NCI-H2227 treated with DMSO at 0.1 percent for 48 hours (cell line): ENCODE results near the gene LMAN2.
"Not testable (repeated sequence)": the region's sequence is repeated elsewhere in the genome, so short reads cannot be mapped to it uniquely, and the experiment has no call there.

Experiments
- DNase-seq: peaks from one replicate; lab custom pipeline; 2025; lab: John Stamatoyannopoulos, UW

The LMAN2 gene

DNA sequence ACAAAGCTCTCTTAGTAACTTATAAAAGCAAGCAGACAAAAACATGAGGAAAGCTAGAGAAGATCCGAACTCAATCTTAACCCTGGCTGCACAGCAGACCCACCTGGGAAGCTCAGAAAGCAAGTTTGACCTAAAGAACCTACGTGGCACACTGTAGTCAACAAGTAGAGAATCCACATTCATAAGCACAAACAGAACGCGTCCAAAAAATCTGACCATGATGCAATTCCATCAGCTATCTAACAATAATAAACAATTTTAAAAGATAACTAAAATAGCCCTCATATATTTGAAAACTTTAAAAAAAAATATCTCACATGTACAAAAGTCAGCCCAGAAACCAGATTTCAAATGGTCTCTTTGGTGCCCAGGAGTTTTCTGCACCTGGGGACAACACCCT lies 4.6 kb downstream of the LMAN2 start:
- DNase-seq = no peak

DNA sequence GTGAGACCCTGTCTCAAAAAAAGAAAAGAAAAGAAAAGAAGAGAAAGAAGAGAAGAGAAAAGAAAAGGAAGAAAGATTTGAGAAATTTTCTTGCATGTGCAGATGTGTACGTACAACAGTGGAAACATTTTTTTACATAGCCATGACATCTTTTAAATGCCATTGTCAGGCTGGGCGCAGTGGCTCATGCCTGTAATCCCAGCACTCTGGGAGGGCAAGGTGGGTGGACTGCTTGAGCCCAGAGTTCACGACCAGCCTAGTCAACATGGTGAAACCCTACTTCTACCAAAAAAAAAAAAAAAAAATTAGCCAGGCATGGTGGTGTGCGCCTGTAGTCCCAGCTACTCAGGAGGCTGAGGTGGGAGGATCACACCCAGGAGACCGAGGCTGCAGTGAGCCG lies 6.6 kb downstream of the LMAN2 start:
- DNase-seq = no peak

DNA sequence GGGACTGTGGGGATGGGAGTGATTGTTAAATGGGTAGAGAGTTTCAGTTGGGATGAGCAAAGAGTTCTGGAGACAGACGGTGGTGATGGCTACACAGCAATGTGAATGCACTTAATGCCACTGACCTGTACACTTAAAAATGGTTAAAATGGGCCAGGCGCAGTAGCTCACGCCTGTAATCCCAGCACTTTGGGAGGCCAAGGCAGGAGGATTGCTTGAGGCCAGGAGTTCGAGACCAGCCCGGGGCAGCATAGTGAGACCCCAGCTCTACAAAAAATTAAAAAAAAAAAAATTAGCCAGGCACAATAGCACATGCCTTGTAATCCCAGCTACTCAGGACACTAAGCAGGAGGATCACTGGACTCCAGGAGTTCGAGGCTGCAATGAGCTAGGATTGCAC lies 7.7 kb downstream of the LMAN2 start:
- no peak for DNase-seq

DNA sequence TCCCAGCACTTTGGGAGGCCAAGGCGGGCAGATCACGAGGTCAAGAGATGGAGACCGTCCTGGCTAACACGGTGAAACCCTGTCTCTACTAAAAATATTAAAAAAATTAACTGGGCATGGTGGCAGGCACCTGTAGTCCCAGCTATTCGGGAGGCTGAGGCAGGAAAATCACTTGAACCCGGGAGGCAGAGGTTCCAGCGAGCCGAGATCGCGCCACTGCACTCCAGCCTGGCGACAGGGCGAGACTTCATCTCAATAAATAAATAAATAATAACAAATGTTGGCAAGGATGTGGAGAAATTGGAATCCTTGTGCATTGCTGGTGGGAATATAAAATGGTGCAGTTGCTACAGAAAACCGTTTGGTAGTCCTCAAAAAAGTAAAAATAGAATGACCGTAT lies 8.5 kb downstream of the LMAN2 start:
- DNase-seq = not testable (repeated sequence)

DNA sequence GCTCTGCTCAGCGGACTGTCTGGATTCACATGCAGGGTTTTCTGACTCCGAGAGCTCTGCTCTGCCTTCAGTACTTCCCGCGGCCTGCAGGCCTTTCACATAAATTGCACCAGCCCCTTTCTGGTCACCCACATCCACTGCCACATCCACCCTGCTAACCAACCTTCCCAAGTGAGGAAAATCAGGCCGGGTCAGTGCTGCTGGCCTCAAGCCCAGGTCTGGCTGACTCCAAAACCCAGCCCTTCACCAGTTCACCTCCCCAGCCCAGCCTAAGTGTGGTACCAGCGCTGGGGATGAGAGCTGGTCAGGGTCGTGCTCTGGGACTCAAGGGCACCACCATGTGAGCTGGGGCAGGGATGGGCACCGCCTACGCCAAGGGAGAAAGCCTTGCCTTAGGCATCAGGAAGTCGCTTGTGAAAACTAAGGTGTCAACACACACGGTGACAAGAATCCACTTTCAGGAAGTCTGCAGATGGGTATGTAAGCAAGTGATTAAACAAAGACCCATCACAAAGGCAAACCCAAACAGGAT lies 12.3 kb downstream of the LMAN2 start:
- DNase-seq = no peak

DNA sequence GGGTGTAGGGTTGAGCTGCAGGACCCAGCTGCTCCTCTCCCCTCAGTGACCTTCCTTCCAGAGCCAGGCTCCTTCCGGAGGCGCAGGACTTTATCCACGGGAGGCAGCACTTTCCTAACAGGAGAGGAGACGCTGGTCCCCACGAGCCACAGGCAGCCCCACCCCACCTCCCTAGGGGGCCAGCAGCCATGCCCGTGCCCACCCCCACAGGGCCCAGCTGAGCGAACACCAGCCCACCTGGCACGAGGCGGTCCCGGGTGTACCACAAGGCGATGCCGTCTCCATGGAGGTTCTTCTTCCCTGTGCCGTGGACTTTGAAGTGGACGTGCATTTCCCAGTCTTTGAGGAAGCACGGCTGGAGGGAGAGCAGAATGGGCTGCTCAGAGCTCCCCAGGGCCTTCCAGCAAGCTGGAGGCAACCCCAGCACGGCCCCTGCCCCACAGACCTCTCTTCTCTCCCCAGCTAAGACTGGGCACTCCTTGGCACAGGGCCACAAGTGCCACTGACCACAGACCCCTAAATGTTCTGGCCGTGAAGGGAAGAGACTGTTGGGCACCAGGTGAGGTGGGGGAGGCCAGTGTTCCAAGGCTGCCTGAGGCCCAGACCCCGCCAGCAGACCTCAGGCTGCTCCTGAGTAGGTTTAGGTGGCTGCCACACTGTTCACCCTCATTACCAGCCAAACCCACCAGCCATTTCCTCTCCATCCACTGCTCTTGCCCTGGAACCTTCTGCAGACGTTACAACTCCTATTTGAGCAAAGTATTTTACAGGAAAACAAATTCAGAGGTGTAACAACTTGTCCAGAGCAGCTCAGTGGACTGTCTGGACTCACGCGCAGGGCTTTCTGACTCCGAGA lies 13.0 kb downstream of the LMAN2 start:
- DNase-seq = no peak

DNA sequence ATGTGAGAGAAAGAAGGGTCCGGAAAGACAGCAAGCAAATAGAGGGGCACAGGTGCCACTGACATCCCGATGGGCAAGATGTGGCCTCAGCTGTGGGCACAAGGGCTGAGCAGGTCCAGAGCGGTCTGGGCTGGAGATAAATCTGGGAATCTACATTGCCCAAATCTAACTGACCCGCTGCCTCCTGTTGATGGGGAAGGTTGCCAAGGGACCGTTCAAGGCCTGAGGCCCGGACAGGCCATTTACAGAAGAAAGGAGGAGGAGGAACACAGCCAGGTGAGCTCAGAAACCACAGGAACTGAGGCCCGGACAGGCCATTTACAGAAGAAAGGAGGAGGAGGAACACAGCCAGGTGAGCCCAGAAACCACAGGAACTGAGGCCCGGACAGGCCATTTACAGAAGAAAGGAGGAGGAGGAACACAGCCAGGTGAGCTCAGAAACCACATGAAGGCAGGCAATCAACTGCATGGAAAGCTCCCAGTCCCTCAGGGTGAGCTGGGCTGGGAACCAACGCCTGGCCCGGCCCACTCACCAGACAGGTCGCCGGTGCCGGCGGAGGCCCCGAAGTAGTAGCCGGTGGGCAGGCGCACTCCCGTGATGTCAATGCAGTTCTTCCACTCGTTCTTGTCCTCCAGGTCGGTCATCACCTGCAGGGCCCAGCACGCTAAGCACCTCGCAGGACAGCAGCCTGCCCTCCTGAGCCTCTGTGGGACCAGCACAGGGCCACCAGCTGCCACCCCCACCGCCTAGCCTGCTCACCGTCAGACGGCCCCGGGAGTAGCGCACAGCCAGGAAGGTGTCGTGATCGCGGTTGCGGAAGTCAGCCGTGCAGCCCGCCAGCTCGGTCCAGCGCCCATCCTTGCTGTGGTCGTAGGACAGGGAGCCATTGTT lies 14.6 kb downstream of the LMAN2 start:
- DNase-seq = no peak

DNA sequence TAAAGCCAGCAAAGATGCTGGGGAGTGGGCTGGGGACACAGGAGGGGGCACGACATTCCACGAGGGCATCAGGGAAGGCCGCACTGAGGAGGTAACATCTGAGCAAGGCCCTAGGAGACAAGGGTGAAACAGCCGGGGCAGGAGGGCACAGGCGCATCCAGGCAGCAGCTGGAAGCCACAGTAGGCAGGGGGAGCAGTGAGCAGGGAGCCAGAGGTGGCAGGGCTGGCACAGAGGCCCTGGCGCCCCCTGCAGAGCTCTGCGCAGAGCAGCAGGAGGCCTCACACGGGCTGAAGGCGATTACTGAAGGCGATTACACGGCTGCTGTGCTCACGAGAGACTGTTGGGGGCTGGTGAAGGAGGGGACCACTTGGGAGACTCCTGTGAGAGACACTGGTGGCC lies 15.4 kb downstream of the LMAN2 start:
- no peak for DNase-seq

DNA sequence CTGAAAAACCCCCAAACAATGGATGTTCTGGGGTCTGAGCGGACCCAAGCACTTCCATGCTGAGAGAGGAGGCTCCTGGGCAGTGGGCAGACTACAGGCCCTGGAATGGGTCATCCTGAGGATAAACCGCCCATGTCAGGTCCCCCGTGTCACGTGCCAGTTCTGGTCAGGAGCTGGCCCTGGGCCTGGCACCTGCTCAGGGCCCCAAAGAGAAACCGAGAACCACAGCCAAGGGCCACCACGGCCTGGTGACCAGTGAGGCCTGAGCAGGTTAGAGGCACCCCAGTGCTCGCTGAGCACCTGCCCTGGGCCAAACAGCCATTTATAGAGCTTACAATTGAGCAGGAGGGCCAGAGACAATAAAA lies 15.8 kb downstream of the LMAN2 start:
- no peak for DNase-seq

DNA sequence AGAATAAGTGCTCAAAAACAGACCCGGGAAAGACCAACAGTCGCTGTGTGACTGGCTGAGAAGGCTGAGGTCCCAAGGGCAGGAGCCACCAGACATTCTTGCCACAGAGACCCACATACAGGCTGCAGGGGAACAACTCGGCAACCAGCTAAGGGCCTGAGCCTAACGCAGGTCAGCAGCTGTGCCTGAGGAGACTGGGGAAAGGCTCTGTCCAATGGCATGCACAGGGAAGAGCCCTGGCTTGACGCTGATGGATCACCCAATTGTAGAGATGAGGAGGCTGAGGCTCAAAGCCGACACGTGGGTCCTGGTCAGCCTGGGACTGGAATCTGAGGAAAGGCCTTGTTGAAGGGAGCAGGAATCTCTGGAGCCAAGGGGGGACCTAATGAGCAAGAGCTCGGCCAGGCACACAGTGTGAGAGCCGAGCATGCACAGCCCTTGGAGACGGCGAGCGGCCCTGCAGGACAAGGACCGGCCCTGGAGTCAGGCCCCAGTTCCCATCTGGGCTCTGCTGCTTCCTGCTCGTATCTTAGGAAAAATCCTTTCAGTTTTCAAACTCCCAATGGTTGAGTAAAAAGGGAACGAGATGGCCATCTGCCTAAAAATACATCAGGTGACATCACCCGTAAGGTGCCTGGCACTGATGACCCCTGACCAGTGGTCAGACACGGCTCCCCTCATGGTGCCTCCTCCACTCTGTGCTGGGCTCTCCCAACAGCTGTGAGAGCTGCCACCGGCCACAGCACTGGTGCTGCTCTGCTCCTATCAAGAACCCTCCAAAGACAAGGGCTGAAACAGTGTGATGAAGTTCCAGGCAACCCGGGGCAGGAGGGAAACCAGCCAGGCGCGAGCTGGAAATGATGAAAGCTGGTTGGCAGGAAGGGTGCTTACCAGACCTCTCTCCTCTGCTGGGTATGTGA lies 16.4 kb downstream of the LMAN2 start:
- DNase-seq = no peak

DNA sequence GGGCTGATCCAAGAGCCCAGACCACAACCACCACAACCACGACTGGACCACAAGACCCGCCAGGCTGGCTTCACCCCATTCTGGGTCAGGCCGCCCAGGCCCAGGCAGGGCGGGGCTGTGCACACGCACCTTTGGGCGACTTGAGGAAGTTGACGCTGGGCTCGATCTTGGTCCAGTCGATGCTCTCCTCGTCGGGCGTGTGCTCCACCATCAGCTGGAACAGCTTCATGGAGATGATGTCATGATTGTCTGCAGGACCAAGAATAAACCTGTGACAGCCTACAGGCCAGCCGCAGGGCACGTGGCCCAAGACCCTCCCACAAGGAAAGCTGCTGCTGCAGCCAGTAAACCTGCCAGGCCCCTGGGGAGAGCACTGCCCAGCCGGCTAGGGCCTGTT lies 17.3 kb downstream of the LMAN2 start:
- no peak for DNase-seq

DNA sequence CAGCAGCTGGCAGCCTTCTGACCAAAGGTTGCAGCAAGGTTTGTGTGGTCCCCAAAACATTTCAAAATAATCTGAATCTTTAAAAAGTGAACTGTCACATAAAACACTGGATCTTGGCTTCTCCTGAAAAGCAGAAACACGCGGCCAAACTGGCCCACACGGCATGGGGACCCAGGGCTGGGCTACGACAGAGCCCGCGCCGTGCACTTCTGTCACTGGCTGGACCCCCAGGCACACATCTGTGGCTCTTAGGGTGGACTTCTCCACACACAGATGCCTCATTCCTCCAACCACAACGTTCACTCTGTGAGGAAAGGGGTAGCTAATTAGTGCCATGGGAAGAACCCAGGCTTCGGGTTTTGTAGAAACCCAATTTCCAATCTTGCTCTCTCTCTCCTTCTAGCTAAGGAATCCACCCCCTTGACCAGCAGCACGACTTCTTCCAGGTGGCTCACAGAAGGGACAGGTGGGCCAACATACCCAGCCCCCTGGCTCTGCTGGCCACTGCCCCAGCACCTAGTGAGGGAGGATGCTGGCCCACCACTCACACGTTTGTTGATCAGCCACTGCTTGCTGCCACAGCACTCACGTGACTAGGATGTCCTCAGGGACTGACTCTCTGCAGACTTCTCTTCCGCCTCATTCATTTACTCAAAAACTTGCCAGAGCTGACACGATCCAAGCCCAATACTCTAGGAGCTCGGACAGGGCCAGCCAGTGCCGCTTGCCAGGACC lies 17.9 kb downstream of the LMAN2 start:
- no peak for DNase-seq

DNA sequence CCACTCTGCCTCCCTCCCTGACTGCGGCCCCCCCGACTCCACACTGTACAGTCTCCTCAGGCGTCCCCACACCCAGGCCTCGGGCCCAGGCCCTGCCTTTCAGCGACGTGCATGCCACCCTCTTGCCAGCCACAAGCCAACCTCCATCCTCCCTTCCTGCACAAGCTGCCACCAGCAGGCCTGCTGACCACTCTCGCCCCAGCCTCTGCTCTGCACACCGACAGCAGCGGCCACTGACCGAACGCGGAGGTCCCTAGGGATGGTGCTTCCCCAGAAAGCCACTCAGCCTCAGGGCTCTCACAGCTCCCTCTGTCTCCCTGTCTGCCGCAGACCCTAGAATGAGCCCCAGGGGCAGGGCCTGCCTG lies 18.6 kb downstream of the LMAN2 start:
- DNase-seq = no peak

DNA sequence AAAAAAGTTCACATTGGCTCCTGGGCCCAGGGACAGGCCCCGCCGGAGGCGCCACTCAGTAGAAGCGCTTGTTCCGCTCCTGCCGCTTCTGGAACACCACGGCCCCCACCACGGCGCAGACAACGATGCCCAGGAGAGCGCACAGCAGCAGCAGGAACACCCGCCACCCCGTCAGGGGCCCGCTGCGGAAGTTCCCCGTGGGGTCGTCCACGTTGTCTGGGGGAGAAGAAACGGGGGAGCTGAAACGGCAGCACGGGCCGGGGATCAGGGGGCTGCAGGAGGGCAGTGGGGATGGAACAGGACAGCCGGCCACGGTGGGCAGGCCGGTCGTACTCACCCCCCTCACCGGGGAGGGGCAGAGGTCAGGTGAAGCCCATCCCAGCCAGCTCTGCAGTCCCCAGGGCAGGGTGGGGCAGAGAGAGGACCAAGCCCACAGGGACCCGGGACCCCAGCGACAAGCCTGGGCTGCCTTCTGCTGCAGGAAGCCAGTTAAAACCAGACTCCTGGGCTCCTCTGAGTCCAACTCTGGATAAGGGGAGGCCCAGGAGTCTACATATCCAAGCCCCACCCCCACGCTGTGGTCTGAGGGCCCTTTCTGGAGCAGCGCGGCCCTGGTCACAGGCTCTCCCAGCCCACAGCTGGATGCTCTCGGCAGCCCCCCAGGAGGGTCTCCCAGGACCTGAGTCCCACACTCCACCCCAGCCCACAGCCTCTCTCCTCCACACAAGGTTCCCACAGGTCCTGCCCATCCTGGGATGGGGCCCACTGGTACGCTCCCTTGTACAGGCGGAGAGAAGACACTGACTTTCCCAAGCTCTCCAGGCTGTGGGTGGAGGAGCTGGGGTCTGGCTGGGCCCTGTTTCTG lies 19.2 kb downstream of the LMAN2 start:
- DNase-seq = no peak

DNA sequence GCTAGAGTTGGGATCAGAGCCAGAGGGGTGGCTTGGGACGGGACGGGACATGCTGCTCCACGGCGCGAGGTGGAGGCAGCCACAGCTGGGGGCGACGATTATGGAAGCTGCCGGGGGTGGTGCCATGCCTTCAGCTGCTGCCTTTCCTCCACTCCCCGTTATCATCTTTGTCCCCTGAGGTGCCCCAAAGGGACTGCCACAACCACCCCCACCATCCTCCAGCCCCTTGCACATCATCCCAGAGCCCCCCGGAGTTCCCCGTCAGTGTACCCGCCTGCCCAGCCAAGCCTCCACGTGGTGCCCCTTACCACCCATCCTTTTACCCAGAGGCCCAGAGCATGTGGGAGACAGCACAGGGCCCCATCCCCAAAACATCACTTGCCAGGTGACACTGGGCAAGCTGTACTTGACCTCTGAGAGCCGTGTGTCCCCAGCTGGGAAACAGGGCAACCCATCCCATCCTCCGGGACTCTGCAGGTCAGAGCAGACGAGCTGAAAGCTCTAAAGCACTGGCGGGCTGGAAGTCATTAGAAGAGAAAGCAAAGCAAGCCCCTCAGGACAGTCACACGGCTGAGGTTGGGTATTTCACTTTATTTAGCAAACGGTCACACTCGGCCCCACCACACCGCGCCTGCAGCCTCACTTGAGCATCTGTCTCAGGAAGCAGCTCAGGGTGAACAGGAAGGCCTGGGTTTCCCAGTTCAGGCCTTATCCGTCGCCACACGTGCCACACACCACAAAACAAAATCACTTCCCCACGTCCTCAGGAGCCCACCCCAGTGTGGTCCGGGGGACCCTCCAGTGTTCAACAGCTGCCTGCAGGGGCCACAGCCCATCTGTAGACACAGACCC lies 20.3 kb downstream of the LMAN2 start:
- DNase-seq = no peak

DNA sequence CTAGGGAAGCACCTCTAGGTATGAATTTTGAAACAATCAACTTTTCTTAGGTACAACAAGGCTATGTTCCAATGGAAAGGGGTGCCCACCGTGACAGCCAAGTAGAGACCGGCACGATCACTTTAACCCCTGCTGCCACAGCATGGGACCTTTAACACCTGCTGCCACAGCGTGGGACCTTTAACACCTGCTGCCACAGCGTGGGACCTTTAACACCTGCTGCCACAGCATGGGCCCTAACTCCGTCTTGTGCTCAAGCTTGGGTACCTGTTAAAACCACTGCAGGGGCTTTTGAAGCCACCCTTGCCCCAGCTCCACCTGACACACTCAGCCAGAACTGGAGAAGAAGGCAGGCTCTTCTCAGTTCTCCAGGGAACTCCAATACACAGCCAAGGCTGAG lies 21.6 kb downstream of the LMAN2 start:
- no peak for DNase-seq

DNA sequence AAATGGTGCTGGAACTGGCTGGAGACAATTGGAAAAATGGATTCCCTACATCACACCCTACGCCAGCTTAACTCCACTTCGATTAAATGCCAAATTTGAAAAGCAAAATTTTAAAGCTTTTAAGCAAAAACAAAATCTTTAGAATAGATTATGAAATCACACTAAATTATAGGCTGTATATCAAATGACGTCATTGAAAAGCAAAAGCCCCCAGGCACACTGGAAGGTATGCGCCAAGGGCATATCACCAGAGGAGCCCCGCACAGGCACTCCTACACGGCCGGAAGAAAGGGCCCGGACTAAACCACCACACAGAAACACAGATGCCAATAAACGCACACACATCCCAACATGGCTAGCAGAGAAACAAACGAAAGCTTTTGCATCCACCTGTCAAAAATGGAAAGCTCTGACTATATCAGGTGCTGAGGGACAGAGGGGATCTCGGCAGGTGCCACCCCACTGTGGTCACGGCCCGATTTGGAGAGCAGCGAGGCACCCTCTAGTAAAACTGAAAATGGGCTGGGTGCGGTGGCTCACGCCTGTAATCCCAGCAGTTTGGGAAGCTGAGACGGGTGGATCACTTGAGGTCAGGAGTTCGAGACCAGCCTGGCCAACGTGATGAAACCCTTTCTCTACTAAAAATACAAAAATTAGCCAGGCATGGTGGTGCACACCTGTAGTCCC lies 22.8 kb downstream of the LMAN2 start:
- no peak for DNase-seq
